HG03108 (cell line): ENCODE results near the gene KIF14.
"Not testable (repeated sequence)": the region's sequence is repeated elsewhere in the genome, so short reads cannot be mapped to it uniquely, and the experiment has no call there.

Experiments used
- ATAC-seq: cut with Tn5 transposase; IDR thresholded peaks from one replicate; pipeline ENCODE4 v1.9.1; 2021; ENCODE audit warnings: moderate library complexity; ENCODE audit not compliant: unreplicated experiment

KIF14 gene

GRCh38 chr1:200636681-200637080, 16.1 kb upstream of the KIF14 start:
- no peak for ATAC-seq

- no peak for ATAC-seq
These were observed 13.9 kb upstream of the KIF14 start for GRCh38 chr1:200634261-200635122.

DNA sequence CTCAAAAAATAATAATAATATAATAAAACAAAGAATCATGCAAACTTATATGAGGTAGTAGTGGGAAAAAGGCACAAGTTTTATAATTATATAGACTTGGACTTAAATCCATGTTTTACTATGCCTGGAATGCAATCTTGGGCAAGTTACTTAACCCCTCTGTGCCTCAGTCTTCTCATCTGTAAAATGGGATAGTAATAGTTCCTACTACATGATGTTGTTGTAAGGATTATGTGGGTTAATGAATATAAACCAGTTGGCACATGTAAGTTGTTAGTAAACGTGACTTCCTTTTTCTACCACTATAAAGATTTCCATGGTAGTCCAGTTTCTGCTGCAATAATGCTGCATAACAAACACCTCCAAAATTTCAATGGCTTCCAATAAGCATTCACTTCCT, 10.8 kb upstream of the KIF14 start:
- no peak for ATAC-seq

DNA sequence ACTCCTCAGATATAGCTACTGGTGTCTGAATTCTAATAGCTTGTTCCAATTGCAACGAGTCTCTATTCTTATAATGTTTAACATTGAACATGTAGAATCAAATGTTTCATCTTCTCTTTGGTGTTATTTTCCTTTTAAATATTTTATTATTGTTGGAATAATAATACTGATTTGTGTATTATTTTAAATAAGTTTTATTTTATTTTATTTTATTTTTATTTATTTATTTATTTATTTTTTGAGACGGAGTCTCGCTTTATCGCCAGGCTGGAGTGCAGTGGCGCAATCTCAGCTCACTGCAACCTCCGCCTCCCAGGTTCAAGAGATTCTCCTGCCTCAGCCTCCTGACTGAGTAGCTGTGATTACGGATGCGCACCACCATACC, 10.0 kb upstream of the KIF14 start:
- not testable (repeated sequence) for ATAC-seq

DNA sequence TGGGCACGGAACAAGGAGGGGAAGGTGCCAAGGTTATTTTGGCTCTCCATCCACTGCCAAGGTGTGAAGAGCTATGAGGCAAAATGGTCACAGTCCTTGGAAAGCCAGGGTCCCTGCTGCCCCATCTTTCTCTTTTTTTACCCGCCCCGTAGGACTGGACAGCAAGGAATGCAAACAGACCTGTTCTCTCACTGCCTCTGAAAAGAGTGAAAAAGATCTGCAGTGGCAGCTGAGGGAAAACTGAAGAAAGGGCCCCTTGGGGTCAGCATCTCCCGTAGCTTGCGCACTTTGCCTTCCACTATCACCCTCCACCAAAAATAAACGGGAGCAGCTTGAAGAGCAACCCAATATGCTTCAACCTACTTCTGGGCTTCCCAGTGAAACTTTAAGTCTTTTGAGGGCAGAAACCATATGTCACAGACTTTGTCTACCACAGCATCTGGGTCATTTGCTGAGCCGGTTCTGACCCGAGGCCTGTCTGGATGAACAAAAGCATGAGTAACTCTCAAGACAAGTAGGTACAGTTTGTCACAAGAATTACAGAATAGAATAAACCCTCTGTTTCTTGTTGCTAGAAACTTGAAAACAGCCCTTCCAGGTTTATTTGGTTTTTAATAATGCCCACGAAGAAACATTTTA, 9.4 kb upstream of the KIF14 start:
- ATAC-seq: no peak

DNA sequence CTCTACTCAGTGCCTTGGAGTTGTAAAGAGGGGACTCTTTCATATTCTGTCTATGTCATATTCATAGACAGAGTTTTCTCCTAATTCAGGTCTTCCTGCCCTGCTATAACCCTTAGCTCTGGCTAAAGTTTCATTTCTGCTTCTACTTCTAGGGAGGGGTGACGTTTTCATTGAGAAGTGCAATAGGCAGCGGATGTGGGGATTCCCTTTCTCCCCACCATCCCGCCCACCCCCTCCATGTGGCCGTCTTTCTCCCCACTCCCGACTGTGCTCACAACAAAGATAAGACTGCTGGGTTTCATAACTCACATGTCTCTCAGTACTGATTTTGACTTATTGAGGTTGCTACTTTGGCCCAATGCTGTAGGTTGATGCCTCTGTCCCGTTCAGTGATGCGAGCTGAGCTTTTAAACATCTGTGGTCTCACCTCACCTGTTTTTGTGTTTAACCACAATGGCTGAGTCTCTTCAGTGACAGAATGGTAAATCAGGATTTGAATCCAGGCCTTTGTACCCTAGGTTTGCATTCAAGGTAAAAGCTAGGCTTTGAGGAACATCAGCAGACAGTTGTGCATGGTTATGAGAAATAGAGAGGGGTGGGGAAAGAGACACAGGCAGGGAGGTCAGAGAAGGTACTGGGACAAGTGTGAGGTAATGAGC, 7.8 kb upstream of the KIF14 start:
- peak; percentile 64 for ATAC-seq

DNA sequence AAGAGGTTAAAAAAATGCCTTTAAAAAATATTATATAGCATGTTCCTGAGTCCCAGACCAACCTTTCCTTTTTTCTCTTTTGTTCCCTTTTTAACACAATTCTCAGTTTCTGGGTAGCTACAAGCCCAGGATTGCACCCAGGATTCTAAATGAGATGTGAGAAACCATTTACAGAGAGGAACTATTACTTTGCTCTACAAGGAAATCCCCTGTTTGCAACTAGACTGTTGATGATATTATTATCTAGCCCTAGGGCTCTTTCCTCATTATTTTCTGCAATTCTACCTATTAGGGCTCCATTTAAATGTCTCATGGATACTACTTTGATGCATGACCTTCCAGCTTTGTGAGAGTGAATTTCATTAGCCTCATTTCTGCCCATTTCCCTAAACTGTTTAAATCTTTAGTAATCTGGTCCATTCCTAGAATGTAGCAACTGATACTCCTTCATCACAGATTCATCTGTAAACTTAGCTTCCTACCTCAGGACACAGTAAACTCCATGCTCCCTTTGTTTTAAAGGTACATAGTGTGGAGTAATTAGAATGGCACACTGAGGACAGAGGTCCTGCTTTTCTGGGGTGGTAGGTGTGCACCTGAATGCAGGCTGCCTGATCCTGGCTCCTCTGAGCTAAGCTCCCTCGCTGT, 7.1 kb upstream of the KIF14 start:
- no peak for ATAC-seq

DNA sequence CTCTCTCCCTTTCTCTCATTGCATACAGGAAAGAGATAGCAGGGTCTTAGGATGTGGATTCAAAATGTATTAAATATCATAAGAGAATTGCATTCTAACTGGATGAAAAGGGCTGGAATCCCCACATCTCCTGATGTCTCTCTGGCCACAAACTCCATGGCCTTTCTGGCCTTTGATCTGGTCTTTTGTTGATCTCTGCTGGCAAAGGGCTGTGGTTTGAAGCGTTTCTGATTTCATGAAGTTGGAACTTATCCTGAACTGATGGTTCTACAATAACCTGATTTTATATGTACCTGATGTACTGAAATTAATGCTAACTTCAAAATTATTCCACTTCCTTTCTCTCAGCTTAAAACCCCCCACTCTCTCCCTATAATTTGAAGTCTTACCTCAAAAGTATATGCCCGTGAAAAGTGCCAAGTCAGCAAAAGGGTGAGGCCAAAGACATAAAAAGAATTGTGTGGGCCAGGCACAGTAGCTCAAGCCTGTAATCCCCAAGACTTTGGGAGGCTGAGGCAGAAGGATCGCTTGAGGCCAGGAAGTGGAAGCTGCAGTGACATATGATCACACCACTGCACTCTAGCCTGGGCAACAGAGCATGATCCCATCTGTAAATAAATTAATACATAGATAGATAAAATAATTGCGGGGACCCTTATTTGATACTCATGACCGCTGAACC, 6.4 kb upstream of the KIF14 start:
- no peak for ATAC-seq

DNA sequence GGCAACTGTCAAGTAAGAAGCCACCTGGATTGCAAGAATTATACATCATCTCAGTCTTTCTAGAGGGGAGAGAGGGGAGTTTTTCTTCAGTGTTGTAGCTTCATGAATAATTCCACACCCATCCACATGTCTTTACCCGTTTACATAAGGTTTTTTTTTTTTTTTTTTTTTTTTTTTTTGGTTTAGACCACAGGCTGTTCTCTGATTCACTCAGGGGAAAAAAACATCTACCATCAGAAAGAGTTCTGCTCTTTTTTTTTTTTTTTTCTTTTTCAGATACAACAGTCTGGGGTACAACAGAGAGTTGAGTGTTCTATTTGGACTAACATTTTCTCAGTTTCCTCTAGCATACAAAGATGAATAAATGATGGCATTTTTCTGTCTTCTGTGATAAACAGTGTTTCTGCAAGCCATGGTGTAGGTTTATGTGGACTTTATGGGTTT, 4.9 kb upstream of the KIF14 start:
- ATAC-seq: no peak

DNA sequence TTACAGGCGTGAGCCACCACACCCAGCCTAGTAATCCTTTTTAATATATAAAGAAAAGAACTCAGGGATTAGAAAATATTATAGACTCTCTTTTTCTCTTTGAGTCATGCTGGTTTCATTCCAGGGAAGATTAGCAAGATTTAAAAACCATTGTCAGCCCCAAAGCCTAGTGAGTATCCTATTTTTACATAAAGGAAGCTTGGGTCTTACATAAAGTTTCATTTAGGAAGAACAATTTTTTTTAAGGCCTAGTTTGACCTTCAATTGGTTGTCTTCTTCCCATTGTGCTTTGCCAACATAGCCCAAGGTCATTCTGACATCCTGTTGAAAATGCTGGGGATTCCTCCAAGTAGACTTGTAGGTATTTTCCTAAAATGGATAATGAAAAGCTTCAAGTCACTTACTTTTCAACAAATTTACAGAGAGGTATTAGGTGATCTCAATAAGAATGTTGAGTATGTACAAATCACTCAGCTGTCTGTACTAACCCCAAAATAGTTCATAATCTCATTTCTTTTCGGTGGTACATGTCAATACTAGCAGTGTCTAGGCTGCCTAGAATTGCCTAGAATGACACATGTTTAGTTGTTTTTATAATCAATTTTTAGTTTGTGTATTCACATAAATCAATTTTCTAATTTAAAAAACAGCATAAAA, 4.3 kb upstream of the KIF14 start:
- no peak for ATAC-seq

DNA sequence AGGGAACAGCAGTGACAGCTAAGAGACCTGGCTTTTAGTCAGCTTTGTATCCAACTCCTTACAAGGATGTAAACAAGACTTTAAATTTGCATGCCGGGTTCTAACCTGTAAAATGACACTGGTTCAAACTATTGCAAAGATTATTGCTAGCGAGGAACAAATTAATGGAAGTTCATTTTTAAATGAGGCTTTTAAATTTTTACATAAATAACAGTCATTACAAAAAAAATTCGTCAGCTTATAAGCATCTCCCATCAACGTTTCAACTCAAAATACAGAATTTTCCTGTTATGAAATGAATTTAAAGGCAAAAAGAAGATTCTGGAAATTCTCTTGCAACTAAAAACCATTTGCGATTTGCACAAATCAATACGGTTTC, 668 bp downstream of the KIF14 start:
- ATAC-seq: no peak

GRCh38 chr1:200610846-200611245, 9.7 kb downstream of the KIF14 start:
- no peak for ATAC-seq

GRCh38 chr1:200602632-200603031, 17.9 kb downstream of the KIF14 start:
- no peak for ATAC-seq

- no peak for ATAC-seq
These were observed 30.6 kb downstream of the KIF14 start for GRCh38 chr1:200590001-200590400.

DNA sequence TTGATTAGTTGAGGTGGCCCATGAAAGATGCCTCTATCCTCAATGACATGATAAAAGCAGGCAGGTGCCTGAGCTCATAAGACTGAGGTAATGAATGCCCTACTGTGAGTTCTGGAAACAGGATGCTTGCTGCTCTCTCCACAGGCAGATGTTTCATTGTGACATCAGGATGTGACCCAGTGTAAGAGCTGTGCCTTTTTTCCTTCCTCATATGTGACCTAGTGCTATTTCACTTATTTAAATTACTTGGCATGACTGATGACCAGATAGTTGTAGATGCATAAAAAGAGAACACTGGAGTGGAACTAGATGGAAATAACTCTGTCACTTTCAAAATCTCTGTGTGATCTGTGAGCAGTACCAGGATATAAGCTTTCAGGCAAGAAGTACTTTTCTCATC, 31.9 kb downstream of the KIF14 start:
- no peak for ATAC-seq

DNA sequence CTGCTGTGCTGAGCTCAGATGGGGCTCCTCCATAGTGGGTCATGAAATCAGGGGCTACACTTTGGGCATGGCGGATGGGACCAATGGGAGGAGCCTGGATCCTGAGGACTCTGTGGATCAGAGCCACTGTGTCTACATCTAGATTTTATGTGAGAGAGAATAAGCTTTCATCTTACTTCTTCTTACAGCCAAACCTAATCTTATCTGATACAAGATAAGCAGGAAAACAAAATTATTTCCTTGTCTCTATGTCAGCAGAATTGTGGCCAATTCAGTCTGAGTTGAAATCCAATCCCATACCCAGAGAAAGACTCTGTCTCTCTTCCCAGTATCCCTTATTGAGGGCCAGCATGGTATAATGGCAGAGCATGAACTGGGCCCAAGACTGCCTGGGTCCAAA, 56.2 kb downstream of the KIF14 start:
- ATAC-seq: no peak

- no peak for ATAC-seq
These were observed 58.7 kb downstream of the KIF14 start for GRCh38 chr1:200561856-200562214.

GRCh38 chr1:200558866-200559459, 61.6 kb downstream of the KIF14 start:
- no peak for ATAC-seq

GRCh38 chr1:200556002-200556401, 64.5 kb downstream of the KIF14 start:
- no peak for ATAC-seq

GRCh38 chr1:200552737-200553136, 67.8 kb downstream of the KIF14 start:
- not testable (repeated sequence) for ATAC-seq
